GM19324 (cell line): ENCODE measurements around the gene LIPA.
"Not testable (repeated sequence)": the region's sequence is repeated elsewhere in the genome, so short reads cannot be mapped to it uniquely, and the experiment has no call there.

ENCODE experiments used
- ATAC-seq: cut with Tn5 transposase; IDR thresholded peaks from one replicate; pipeline ENCODE4 v1.9.1; 2021; ENCODE audit warnings: mild to moderate bottlenecking, moderate library complexity; ENCODE audit not compliant: unreplicated experiment, low FRiP score

Gene LIPA

GRCh38 chr10:89271532-89271931 lies 20.0 kb upstream of the LIPA start:
- no peak for ATAC-seq

DNA sequence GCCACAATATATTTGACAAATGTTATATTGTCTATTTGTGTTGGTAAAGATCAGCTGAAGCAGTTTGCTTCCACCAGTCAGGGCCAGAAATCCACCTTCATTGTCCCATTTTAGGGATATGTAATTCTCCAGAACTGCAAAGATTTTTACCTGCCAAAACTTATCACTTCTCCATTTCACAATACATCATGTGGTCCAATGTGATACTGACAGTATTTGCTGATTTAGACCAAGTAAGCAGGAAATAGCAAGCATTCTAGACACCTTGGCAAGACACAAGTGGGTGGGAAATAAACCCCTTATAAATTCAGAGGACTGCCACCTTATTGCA lies 18.5 kb upstream of the LIPA start:
- ATAC-seq = no peak

GRCh38 chr10:89269433-89270152 lies 18.0 kb upstream of the LIPA start:
- ATAC-seq = no peak

DNA sequence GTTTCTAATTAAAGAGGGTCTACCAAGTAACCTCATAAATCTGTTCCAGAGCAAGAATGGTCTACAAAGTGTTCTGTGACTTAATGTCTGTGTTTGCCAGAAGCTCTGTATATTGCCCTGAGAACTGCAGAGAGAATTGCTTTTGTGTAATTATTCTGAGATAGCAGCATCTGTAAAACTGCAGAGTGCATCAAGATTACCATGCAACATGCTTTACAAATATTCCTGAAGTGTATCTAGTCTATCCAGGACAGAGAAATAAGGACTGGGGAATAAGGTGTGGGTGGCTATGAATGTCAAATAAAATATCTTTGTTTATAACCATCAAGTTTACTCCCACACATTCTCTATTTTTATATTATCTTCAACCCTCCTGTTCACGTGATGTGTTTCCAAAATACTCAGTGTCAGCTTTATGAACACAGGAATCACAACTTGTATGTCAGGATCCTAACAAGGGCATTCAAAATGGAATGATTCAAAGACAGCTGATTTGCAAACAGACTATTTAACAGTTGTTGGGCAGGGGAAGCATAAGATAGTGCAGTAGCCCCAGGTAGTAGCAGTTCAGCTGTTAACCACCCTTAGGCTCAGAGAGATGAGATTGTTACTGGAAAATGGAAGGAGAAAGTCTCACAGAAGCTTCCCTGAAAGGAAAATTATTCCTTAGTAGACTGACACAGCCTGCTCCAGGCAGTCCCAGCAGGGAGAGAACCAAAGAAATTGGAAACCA lies 15.3 kb upstream of the LIPA start:
- no peak for ATAC-seq

DNA sequence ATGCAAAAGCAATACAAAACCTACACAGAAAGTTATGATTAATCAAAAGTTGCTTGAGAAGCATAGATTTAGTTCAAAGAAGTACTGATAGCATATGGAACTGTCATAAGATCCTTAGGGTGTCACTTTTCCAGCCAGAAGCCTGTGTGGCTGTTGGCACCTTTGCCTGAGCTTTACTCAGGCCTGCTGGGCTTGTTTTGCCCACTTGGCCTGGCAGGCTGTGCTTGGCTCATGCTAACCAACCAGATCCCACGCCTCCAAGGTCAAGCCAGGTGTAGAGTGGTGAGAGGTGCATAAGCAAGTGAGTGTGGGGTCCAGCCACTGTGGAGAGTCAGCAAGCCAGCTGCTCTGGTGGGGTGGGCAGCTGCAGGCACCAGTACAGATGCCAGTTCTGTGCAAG lies 12.0 kb upstream of the LIPA start:
- no peak for ATAC-seq

- no peak for ATAC-seq
These were observed 11.5 kb upstream of the LIPA start for GRCh38 chr10:89263091-89263490.

DNA sequence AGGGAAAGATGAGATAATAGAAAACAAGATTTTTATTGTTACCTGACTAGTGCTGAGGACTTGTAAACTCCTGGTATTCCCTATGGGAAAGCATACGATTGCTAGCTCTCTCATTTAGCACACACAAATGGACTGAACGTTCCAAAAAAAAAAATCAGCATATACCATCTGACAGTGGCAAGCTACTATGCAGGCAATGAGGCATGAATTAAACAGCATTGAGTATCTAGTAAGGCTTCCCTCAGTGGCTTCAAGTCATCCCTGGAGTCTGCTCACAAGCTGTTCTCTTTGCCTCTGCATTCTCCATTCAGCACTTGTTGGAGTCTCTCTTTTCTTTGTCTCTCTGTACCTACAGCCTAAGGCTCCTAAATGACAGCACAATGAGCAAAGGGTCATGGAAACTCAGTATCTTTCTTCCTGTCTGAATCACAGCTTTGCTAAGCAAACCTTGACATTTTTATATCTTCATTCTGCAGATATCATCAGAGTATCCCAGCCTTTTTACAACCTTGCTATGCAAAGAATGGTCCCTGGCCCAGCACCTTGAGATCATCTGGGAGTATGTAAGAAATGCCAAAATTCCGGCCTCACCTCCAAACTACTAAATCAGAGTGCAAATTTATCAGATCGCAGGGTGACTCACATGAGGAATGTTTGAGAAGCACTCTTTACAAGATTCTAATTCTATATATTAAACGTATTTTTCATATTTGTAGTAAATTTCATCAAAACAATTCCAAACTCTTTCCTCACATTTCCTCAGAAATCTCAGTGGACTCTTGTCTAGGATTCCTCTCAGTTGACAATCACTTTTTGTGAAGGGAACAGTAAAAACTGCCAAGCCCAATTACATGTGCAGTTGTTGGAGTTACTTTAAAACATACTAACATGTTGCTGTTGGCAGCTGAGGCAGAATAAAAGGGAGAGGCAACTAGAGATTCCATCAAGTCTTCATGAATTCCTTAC lies 10.8 kb upstream of the LIPA start:
- ATAC-seq = no peak

DNA sequence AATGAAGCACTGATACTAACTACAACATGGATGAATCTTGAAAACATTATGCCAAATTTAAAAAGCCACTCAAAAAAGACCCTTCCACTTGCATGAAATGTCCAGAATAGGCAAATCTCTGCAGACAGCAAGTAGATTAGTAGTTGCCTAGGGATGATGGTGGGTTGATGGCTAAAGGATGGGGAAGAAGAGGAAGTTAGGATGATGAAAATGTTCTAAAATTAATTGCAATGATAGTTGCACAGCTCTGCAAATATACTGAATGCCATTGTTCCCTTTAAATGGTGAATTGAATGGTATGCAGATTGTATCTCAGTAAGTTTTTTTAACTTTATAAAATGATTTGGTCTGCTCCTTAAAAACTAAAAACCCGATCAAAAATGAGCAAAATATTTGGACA lies 7.3 kb upstream of the LIPA start:
- ATAC-seq = no peak

DNA sequence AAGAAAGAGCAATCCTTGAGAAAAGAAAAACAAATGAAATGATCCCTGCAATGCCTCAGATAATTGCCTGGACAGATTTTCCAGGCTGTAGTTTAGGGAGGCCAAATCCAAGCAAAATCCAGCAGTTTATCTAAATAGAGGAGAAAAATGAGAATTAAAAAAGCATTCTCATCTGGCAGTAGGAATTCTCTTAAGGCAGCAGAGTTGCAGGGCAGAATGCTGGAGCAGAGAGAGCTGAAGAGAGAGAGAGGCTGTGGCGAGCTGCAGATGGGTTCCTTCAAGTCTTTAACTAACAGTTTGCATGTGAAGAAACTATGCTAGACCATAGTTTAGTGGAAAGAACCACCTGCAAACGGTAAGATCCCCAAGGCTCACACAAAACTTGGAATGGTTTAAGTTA lies 6.0 kb upstream of the LIPA start:
- no peak for ATAC-seq

GRCh38 chr10:89256962-89257361 lies 5.4 kb upstream of the LIPA start:
- ATAC-seq = no peak

- no peak for ATAC-seq
These were observed 4.8 kb upstream of the LIPA start for GRCh38 chr10:89256340-89256739.

GRCh38 chr10:89255793-89256192 lies 4.2 kb upstream of the LIPA start:
- no peak for ATAC-seq

GRCh38 chr10:89255091-89255579 lies 3.6 kb upstream of the LIPA start:
- ATAC-seq = not testable (repeated sequence)

- no peak for ATAC-seq
These were observed 630 bp upstream of the LIPA start for GRCh38 chr10:89252225-89252585.

DNA sequence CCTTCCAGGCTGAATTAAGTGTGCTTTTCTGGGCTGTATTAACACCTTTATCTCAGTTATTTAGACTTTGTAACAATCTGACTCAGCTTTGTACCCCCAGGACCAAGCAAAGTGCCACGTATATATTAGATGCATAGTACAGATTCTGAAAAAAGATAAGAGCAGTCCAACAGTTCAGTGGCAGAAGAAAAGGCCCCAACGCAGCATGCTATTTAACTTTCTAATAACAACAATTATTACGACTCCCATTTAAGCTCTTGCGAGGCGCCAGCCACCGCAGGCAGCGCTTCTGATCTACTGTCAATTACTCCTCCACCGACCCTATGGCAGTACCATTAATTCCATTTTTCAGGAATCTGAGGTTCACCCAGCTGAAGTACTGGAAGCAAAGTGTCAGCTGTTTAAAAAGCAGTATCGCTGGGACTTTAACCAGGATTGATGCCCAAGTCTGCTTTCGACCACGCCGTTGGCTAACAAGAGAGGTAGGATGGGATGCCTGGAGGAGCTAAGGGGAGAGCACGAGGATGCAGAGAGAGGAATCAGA lies 638 bp downstream of the LIPA start:
- no peak for ATAC-seq

DNA sequence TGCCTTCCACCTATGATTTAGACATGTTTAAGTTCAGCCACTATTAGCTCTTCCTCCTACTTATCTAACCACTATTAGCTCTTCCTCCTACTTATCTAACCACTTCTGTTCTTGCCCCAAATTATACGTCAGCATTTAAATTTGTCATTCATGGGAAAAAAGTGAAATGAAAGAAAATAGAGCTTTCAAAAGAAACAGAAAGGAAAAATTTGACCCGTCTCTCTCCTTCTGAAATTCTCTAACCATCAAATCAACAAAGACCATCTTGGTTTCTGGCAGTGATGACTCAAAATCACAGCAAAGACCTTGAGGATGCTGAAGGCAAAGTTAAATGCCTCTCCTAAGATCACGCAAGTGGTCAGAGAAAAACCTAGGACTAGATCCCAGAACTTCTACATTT lies 2.6 kb downstream of the LIPA start:
- no peak for ATAC-seq

DNA sequence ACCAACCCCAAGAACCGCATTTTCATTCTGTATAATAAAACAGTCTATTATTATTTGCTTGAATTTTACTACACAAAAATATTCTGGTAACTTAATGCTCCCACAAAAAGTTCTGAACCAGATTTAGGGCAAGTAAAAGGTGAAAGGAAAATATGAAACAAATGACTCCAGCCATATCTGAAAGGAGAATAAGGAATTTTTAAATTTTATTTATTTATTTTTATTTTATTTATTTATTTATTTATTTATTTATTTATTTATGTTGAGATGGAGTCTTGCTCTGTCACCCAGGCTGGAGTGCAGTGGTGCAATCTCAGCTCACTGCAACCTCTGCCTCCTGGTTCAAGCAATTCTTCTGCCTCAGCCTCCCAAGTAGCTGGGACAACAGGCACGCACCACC lies 4.0 kb downstream of the LIPA start:
- not testable (repeated sequence) for ATAC-seq

- peak; percentile 41 for ATAC-seq
These were observed 5.8 kb downstream of the LIPA start for GRCh38 chr10:89245802-89246201.

DNA sequence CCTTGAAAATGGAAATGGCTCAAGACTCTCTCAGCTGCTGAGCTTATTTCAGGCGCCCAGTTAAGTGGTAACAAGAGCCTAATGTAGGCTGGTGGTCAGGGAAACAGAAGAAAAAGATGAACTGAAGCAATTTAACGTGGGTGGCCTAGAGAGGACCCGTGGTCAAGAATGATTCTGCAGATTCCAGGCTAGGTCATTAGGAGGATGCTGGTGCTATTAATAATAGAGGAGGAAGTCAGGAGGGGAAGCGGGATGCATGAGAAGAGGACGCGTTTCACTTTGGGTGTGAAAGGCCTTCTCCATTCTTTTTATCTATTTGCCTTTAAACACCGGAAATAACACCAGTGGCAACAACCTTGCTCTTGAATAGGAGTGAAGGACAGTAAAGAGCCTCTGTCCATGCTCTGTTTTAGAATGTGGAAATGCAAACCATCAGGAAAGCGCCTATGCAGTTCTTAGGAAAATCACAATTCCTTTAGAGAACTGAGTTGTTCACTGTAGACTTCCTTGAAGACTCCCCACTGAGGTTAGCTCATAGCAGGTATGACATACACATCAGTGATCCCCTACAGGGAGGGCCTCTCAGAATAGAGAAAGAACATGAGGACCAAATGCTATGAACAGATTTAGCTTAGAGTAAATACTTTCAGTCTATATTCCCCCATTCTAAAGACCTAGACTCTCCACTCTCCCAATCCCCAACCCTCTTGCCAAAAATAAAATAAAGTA lies 8.6 kb downstream of the LIPA start:
- no peak for ATAC-seq

GRCh38 chr10:89242345-89242684 lies 9.3 kb downstream of the LIPA start:
- no peak for ATAC-seq
